Adipose tissue (tissue), 3 donors: ENCODE data around the gene P4HA3. TPM values are rescaled to one million over a fixed set of nuclear protein-coding genes. Genes with fewer than 3 reads are reported as not detected.

Experiments
- H3K27ac ChIP-seq: one replicate; pipeline ENCODE4 v1.5.1; 2013; ENCODE audit warnings: low read depth, low read length
- WGBS, 3 donors: extraction: QIAGEN DNeasy Blood & Tissue Kit; methylation state at CpG; one replicate each; pipeline ENCODE4 v1.1.7; 2013; 5-methylcytosine and 5-hydroxymethylcytosine counted together
- polyA plus RNA-seq, 3 donors: library from polyadenylated mRNA; stranded (reverse); fragments of 200-250 nt; gene quantifications; one replicate each; pipeline ENCODE4 v1.2.3, GENCODE V29; 2013
- donor health status: healthy with polysubstance abuse.
- donor health status: Bipolar disorder and iron deficiency.
- donor health status: healthy.

Gene P4HA3
- polyA plus RNA-seq, 3 donors, result 0.10 to 0.67 (median 0.45) TPM

DNA sequence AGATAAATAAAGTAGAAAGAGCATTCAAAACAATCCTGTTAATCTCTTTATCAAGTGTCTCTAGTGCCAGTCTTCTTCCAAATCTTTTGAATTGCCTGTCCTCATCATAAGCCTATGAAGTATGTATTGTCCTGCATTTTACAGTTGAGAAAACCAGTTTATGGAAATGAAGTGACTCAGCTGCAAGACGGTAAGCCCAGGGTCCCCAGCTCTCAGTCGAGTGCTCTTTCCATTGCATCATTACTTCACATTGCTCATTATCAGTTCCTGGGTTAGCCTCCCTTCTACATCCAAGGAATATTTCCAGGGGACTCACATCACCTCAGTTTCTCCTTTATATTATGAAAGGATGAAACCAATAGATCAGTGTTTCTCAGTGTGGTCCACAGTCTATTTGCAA, 9.1 kb upstream of the P4HA3 start:
- 52 to 81% (median 59%) methylated on average over 2 of the region's 2 CpGs for WGBS, 3 donors
- no peak overlapping the region for H3K27ac ChIP-seq

DNA sequence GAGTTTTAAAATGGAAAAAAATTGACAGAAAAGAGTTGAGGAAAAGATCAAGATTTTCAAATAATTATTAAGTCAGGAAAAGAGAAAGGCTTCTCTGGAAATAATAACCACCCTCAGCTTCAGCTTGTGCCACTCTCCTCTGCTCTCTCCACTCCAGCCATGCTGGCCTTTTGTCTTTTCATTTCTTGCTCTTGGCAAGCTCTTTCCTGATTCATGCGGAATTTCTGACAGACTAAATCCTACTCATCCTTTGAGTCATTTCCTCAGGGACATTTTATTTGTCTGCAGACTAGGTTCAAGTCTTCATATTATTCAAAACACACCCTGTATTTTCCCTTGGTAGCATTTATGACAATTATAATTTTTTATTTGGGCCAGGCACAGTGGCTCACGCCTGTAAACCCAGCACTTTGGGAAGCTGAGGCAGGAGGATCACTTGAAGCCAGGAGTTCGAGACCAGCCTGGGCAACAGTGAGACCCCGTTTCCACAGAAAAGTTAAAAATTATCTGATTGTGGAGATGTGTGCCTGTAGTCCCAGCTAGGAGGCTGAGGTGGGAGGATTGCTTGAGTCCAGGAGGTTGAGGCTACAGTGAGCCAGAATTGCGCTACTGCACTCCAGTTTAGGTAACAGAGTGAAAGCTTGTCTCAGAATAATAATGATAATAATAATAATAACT, 7.8 kb upstream of the P4HA3 start:
- no peak overlapping the region for H3K27ac ChIP-seq
- 66 to 78% (median 68%) methylated on average over 5 of the region's 5 CpGs for WGBS, 3 donors

DNA sequence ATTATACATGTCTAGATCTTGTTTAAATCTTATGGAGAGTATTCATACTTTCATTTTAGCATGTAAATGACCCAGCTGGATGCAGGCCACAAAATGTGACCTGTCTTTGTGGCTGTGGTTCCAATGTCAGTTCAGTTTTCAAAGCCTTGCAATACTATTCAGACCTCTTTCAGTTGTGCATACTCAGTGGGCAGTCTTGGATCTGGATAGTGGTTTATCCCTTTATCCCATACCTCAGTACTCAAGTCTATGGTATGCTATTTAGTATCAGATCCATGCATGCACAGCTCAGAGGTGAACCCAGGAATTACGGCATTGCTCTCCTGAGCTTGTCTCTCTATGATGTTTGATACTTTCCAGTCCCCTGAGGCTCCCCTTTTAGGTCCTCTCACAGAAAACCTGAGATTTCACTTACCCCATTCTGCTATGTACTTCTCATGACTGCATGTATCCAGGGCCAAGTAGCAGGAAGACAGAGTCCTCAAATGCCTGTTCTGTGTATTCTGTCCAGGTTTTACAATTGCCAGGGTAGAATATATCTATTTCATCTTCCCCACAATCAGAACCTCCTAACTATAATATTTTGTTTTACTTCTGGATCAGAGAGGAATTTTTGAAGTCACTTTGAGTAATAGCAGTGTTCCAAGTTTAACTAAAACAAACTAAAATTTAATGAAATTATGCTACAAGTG, 6.9 kb upstream of the P4HA3 start:
- no peak overlapping the region for H3K27ac ChIP-seq
- WGBS, 3 donors, result 88 to 95% (median 94%) methylated on average over 1 of the region's 1 CpG

DNA sequence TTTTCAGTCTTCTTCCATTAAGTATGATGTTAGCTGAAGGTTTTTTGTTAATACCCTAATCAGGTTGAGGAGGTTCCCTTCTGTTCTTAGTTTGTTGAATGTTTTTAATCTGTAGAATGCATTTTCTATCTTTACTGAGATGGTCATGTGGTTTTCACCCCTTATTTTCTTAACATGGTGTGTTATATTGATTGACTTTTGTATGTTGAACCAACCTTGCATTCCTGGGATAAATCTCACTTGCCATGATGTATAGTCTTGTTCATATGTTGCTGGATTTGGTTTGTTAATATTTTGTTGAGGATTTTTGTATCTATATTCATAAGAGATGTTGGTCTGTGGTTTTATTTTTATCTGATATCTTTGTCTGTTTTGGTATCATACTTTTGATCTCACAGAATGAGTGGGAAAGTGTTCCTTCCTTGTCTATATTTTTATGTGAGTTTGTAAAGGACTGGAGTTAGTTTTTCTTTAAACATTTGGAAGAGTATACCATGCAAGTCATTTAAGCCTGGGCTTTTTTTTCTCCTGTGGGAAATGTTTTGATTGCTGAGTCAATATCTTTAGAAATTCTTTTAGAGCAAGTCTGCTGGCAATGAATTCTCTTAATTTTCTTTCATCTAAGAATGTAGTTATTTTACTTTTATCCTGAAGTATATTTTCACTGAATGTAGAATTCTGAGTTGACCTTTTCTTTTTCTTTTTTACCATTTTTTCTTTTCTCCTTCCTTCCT, 5.5 kb upstream of the P4HA3 start:
- H3K27ac ChIP-seq, result no peak overlapping the region

GRCh38 chr11:74312326-74312725, 886 bp upstream of the P4HA3 start:
- 84 to 98% (median 97%) methylated on average over 1 of the region's 1 CpG for WGBS, 3 donors
- H3K27ac ChIP-seq, result no peak overlapping the region

DNA sequence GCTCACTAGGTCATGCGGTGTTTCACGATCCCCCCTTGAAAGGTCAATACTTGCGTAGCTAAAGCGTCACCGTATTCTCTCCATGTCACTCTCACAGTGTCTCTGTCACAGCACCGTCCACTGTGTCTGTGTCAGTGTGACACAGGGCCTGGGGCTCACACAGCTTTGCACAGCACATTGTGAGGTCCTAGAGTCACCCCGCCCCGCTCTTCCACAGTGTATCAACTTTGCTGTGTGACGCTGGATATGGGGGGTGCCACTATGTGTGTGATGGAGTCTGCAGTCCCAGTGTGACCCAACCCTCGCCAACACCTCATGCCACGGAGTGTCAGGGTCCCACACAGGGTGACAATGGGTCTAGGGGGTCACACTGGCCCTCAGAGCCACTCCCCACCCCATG, 583 bp downstream of the P4HA3 start:
- no peak overlapping the region for H3K27ac ChIP-seq
- 64 to 76% (median 76%) methylated on average over 11 of the region's 11 CpGs for WGBS, 3 donors

DNA sequence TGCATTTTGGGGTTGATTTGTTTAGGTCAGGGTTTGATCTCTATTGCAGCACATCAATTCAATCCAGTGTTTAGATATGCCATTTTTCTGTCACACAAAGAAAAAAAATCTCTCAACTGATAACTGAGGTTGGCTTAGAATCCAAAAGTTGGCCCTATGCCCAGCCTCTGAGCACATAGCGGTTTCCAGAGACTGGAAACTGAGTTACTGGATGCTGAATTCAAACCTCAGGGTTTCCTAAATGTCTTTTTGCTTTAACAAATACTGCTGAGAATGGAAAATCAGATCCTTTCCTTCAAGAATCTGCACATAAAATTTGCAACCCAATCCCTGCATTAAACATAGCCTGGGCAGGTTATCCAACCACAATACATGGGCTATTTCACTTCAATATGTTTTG, 4.0 kb downstream of the P4HA3 start:
- H3K27ac ChIP-seq, result no peak overlapping the region
- 9 to 35% (median 20%) methylated on average over 1 of the region's 1 CpG for WGBS, 3 donors

DNA sequence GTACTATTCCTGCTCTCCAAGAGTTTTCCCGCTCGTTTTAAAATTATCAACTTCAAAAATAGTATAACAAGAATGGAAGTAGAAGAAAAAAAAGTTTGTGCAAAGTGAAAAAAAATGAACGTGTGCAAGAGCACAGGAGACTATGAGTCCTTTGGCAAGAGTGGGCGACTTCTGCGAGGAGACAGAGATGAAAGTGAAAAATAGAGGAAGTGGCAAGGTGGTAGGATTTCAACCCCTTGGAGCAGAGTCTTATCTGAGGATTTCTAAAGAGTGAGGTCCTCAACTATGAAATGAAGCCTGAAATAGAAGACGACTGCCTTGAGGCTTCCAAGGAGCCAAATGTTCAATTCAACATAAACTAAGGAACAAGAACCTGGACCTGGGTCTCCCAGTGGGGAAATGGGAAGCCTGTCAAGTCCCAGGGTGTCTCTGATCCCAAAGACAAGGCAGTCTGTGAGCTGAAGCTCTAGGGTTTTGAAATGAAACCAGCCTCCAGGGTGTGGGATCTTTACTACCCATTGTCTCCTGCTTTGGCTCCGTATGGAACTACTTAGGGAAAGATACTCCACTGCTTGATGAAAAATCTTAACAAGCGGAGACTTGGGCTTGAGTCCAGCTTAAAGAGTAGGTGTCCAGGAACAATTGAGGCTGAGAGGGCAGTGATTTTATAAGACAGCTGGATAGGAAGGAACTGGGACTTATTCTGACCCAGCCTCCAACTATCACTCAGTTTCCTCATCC, 4.8 kb downstream of the P4HA3 start:
- no peak overlapping the region for H3K27ac ChIP-seq
- WGBS, 3 donors, result 58 to 76% (median 69%) methylated on average over 8 of the region's 8 CpGs

- 72 to 84% (median 79%) methylated on average over 3 of the region's 3 CpGs for WGBS, 3 donors
These were observed 12.4 kb downstream of the P4HA3 start for GRCh38 chr11:74299015-74299414.

GRCh38 chr11:74297484-74297883, 14.0 kb downstream of the P4HA3 start:
- 91 to 95% (median 93%) methylated on average over 1 of the region's 1 CpG for WGBS, 3 donors
- H3K27ac ChIP-seq, result no peak overlapping the region

More at GRCh38 chr11:74299015-74299414, 12.4 kb downstream of the P4HA3 start:
- no peak overlapping the region for H3K27ac ChIP-seq

- no peak overlapping the region for H3K27ac ChIP-seq
- WGBS, 3 donors, result 21 to 60% (median 26%) methylated on average over 4 of the region's 4 CpGs
These were observed 22.5 kb downstream of the P4HA3 start for GRCh38 chr11:74288911-74289310.

DNA sequence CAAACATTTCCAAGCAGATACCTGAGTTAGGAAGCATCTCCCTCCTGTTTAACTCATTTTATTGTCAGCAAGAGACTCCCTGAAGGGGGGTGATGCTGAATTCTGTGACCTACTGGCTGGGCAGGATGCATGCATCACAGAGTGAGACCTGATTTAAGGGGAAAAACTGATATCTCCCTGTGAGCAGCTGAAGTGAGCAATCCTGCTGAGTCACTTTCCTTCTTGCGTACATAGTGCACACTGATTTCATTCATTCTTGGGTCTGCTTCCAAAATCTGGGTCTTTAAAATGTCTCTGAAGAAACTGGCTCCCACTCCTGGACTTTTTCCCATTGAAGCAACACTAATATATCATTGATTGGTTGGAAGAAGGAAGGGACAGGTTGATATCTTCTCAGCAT, 23.3 kb downstream of the P4HA3 start:
- WGBS, 3 donors, result 24 to 67% (median 24%) methylated on average over 1 of the region's 1 CpG
- H3K27ac ChIP-seq, result no peak overlapping the region

GRCh38 chr11:74284466-74284865, 27.0 kb downstream of the P4HA3 start:
- 58 to 79% (median 59%) methylated on average over 2 of the region's 2 CpGs for WGBS, 3 donors
- no peak overlapping the region for H3K27ac ChIP-seq

- WGBS, 3 donors, result 69 to 89% (median 74%) methylated on average over 3 of the region's 3 CpGs
- no peak overlapping the region for H3K27ac ChIP-seq
These were observed 27.8 kb downstream of the P4HA3 start for GRCh38 chr11:74283580-74284180.

DNA sequence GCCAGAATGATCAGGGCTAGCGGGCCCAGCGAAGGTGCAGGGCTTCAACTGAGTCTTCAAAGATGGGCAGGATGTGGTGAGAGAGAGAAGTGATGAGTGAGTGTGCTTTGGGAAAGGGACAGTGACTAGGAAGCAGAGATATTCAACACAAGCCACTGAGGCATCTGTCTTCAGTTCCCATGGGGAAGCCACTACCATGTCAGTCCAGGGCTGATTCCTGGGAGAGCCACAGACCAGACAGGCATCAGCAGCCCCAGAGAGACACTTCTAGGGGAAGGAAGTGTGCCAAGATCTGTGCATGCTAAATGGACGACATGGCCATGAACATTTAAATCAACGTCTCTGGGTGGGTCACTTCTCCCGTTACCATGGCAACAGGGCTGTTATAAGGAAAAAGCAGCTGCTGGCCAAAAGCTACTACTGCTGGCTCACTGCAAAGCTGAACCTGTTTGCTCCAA, 28.5 kb downstream of the P4HA3 start:
- no peak overlapping the region for H3K27ac ChIP-seq
- WGBS, 3 donors, result 58 to 65% (median 59%) methylated on average over 5 of the region's 5 CpGs

DNA sequence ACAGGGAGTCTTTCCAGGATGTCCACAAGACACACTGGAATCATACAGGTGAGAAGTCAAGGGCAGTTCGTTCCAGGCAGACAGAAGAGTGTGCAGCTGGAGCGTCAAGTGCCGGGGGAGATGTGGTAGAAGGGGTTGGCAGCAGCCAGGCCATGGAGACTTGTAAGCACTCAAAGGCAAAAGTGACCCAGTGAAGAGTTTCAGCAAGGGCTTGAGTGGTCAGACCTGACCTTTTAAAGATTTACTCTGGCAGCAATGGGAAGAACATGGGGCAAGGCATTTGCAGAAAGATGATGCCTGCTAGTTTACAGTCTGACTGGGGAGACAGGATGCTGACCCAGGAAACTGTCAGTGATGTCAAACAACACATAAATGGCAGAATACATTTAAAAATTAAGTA, 29.0 kb downstream of the P4HA3 start:
- WGBS, 3 donors, result 74 to 94% (median 86%) methylated on average over 3 of the region's 3 CpGs

DNA sequence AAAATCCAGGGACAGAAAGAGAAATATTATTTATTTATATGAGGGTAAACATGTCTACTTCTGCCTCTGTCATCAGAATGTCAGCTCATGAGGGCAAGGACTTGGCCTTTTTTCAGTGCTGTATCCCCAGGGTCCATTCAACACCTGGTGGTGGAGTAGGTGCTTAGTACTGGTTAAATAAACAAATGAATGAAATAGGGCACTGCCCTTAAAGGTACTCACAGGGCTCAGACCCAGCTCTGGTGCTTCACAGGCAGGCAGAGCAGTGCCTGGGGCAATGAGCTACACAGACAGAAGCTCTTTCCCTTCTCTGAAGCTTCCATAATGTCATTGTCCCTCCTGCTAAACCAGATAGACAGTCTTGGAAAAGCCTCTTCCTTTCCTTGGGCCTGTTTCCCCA, 30.9 kb downstream of the P4HA3 start:
- no peak overlapping the region for H3K27ac ChIP-seq

More for the DNA sequence above, 29.0 kb downstream of the P4HA3 start:
- no peak overlapping the region for H3K27ac ChIP-seq

GRCh38 chr11:74279256-74279655, 32.2 kb downstream of the P4HA3 start:
- no peak overlapping the region for H3K27ac ChIP-seq
- 75 to 80% (median 78%) methylated on average over 5 of the region's 5 CpGs for WGBS, 3 donors
